Fibroblast of lung (primary cell): Measurements from ENCODE around the gene ABCB8. TPM values are rescaled to one million over a fixed set of nuclear protein-coding genes. Genes with fewer than 3 reads are reported as not detected.

Experiments used
- DNase-seq, 2 donors: peaks; one replicate each; pipeline versions ENCODE4 v3.0.0 to v3.0.0-alpha.2; 2010; ENCODE audit warnings: low read depth in 2 of 2
- H2AFZ ChIP-seq: 2 replicates; pipeline ENCODE4 v1.5.1; 2012; ENCODE audit warnings: low read length, control low read depth, inconsistent platforms
- H3K27ac ChIP-seq: 2 replicates; pipeline ENCODE4 v1.5.1; 2011; ENCODE audit warnings: low read length, control low read depth; ENCODE audit not compliant: insufficient read depth
- H3K27me3 ChIP-seq: 2 replicates; pipeline ENCODE4 v1.5.1; 2011; ENCODE audit warnings: mild to moderate bottlenecking, low read length; ENCODE audit not compliant: control insufficient read depth, insufficient read depth
- H3K36me3 ChIP-seq: 2 replicates; pipeline ENCODE4 v1.5.1; 2011; ENCODE audit warnings: low read length; ENCODE audit not compliant: control insufficient read depth, insufficient read depth
- H3K4me1 ChIP-seq: 2 replicates; pipeline ENCODE4 v1.5.1; 2011; ENCODE audit warnings: low read length; ENCODE audit not compliant: control insufficient read depth, insufficient read depth; ENCODE audit errors: extremely low read depth
- H3K4me2 ChIP-seq: 2 replicates; pipeline ENCODE4 v1.5.1; 2011; ENCODE audit warnings: low read length, control low read depth; ENCODE audit not compliant: insufficient read depth; ENCODE audit errors: extremely low read depth
- H3K4me3 ChIP-seq, 4 experiments: fragments of 200-600 bp in 1 of 4; sonication (generic) in 1 of 4; replicated peaks in 1 of 4; 2 replicates each; pipeline ENCODE4 v1.5.1; 2011 to 2016; ENCODE audit warnings: low read length in 4 of 4, low read depth in 3 of 4, mild to moderate bottlenecking in 3 of 4, control low read depth in 2 of 4, inconsistent platforms in 1 of 4, mixed read lengths in 1 of 4; ENCODE audit not compliant: insufficient read depth in 1 of 4; ENCODE audit errors: control extremely low read depth in 1 of 4
- H3K79me2 ChIP-seq: 2 replicates; pipeline ENCODE4 v1.5.1; 2012; ENCODE audit warnings: mild to moderate bottlenecking, low read length, inconsistent platforms; ENCODE audit not compliant: control insufficient read depth, insufficient read depth
- H3K9ac ChIP-seq: 2 replicates; pipeline ENCODE4 v1.5.1; 2011; ENCODE audit warnings: mild to moderate bottlenecking, low read length, control low read depth; ENCODE audit not compliant: insufficient read depth
- H3K9me3 ChIP-seq: 2 replicates; pipeline ENCODE4 v1.5.1; 2012; ENCODE audit warnings: low read depth, low read length; ENCODE audit not compliant: control insufficient read depth, insufficient read depth
- H4K20me1 ChIP-seq: 2 replicates; pipeline ENCODE4 v1.5.1; 2011; ENCODE audit warnings: low read length; ENCODE audit not compliant: control insufficient read depth, insufficient read depth; ENCODE audit errors: extremely low read depth
- CTCF ChIP-seq, 2 donors: IDR thresholded peaks in 1 of 2; conservative IDR thresholded peaks in 1 of 2; 1 replicate in 1 of 2; 2 replicates in 1 of 2; pipeline ENCODE4 v1.5.1; 2011 to 2012; ENCODE audit warnings: low read length in 2 of 2, control low read depth in 1 of 2, inconsistent platforms in 1 of 2, low read depth in 1 of 2, mild to moderate bottlenecking in 1 of 2
- EZH2 ChIP-seq: IDR thresholded peaks from 2 replicates; pipeline ENCODE4 v1.5.1; 2012; ENCODE audit warnings: low read length, control low read depth, mild to moderate bottlenecking; ENCODE audit errors: missing control alignments
- polyA plus RNA-seq, 2 donors: library from polyadenylated mRNA; depleted of rRNA in 1 of 2; stranded (reverse) in 1 of 2; unstranded in 1 of 2; fragments of >200 nt; gene quantifications; 2 replicates each; pipeline ENCODE4 v1.2.1, GENCODE V29; 2011 to 2012; ENCODE audit warnings: missing spikeins in 1 of 2
- total RNA-seq: library from RNA; depleted of rRNA; stranded (reverse); fragments of >200 nt; gene quantifications from 2 replicates; pipeline ENCODE4 v1.2.1, GENCODE V29; 2014

ABCB8 gene
- total and polyA plus RNA-seq, 2 donors (not counting 1 experiment from before 2014, with no cell fraction given), result 12.1 to 20.0 TPM

- DNase-seq, result no peak
- Histone ChIP-seq H4K20me1 (no peaks in the 10 kb centered on the region), H3K4me1 (peaks cover 24% of the 10 kb centered on the region), H3K4me3 (no peak overlapping the region), H3K9ac (no peak overlapping the region), H3K9me3 (no peaks in the 10 kb centered on the region), H2AFZ (no peak overlapping the region), H3K79me2 (peaks cover 27% of the 10 kb centered on the region), H3K27ac (no peak overlapping the region), H3K4me2 (no peak overlapping the region), H3K27me3 (no peaks in the 10 kb centered on the region), H3K36me3 (peaks cover 28% of the 10 kb centered on the region)
- TF ChIP-seq CTCF (conservative IDR thresholded peaks at IDR 0.05 in 1 of 2, IDR thresholded peaks at IDR 0.05 in 1 of 2; ENCODE audit: low read depth in 1 of 2, low read length in 2 of 2) (no peak), EZH2 (no peak)
These were observed 49.5 kb downstream of the ABCB8 start for GRCh38 chr7:151077705-151078232.

- Histone ChIP-seq H3K9me3 (no peaks in the 10 kb centered on the region), H2AFZ (no peak overlapping the region), H3K79me2 (peaks cover 28% of the 10 kb centered on the region), H4K20me1 (no peaks in the 10 kb centered on the region), H3K27ac (no peak overlapping the region), H3K27me3 (no peaks in the 10 kb centered on the region), H3K4me3 (peak overlapping the region in 1 of 4 experiments; percentile 94), H3K9ac (no peak overlapping the region), H3K36me3 (peaks cover 28% of the 10 kb centered on the region), H3K4me1 (peaks cover 24% of the 10 kb centered on the region), H3K4me2 (peak overlapping the region; percentile 35)
- TF ChIP-seq CTCF (conservative IDR thresholded peaks at IDR 0.05 in 1 of 2, IDR thresholded peaks at IDR 0.05 in 1 of 2; ENCODE audit: low read depth in 1 of 2, low read length in 2 of 2) (no peak), EZH2 (no peak)
- DNase-seq, result no peak
These were observed 50.2 kb downstream of the ABCB8 start for GRCh38 chr7:151078233-151079040.

GRCh38 chr7:151079199-151079910 is 51.1 kb downstream of the ABCB8 start:
- no peaks in the 10 kb centered on the region for H3K9me3 ChIP-seq
- peaks cover 28% of the 10 kb centered on the region for H3K79me2 ChIP-seq
- H3K4me1 ChIP-seq, result peaks cover 24% of the 10 kb centered on the region
- H3K27me3 ChIP-seq, result no peaks in the 10 kb centered on the region
- TF ChIP-seq CTCF (conservative IDR thresholded peaks at IDR 0.05 in 1 of 2, IDR thresholded peaks at IDR 0.05 in 1 of 2; ENCODE audit: low read depth in 1 of 2, low read length in 2 of 2), result no peak
- TF ChIP-seq EZH2, result no peak
- H2AFZ ChIP-seq, result no peak overlapping the region
- peak overlapping the region; percentile 91 for H3K27ac ChIP-seq
- peak overlapping the region; percentile 86 for H3K4me2 ChIP-seq
- no peak for DNase-seq
- H3K36me3 ChIP-seq, result peaks cover 27% of the 10 kb centered on the region
- no peaks in the 10 kb centered on the region for H4K20me1 ChIP-seq
- H3K9ac ChIP-seq, result peak overlapping the region; percentile 87
- H3K4me3 ChIP-seq, result peak overlapping the region; percentile 72 to 95 (median 94)
